HG02678 (cell line): ENCODE results near the gene STAT5B.
"Not testable (repeated sequence)": the region's sequence is repeated elsewhere in the genome, so short reads cannot be mapped to it uniquely, and the experiment has no call there.

Source experiments
- ATAC-seq: cut with Tn5 transposase; IDR thresholded peaks from one replicate; pipeline ENCODE4 v1.9.1; 2021; ENCODE audit warnings: mild to moderate bottlenecking, moderate library complexity; ENCODE audit not compliant: unreplicated experiment

Gene STAT5B

DNA sequence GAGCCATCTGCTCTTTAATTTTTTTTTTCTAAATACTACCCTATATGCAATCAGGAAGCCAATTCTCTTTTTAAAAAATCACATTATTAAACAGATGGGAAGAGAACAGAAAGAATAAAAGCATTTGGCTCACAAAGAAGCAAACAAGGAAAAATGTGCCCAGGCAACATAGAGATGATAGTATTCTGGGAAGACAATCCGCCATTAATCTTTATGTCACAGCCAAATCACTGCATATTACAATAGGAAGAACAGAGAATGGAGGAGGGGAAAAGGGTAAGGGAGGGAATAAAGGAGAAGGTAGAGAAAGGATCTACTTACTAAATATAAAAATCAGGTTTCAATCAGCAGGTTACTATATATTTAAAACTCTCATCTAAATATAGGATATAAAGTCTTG, 34.3 kb downstream of the STAT5B start:
- ATAC-seq: no peak

DNA sequence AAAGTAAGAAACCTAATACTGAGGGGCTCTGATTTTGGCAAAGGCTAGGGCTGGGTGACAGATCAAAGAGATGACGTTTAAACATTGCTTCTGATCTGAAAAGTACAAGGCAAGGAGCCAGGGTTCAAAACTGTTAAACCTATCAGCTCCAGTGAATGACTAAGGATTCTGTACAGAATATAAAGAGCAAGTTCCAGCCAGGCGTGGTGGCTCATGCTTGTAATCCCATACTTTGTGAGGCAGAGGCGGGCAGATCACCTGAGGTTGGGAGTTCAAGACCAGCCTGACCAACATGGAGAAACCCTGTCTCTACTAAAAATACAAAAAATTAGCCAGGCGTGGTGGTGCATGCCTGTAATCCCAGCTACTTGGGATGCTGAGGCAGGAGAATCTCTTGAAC, 35.3 kb downstream of the STAT5B start:
- not testable (repeated sequence) for ATAC-seq

DNA sequence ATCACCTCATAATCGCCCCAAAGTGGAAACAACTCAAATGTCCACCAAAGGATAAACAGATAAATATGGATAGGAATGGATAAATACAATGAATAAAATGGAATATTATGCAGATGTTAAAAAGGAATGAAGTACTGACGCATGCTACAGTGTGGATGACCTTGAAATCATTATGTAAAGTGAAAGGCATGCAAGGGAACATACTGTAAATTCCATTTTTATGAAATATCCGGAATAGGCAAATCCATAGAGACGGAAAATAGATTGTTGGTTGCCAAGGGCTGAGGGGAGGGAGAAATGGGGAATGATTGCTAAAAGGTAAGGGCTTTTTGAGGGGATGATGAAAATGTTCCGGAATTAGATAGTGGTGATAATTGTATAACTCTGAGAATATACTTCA, 36.0 kb downstream of the STAT5B start:
- ATAC-seq: no peak

DNA sequence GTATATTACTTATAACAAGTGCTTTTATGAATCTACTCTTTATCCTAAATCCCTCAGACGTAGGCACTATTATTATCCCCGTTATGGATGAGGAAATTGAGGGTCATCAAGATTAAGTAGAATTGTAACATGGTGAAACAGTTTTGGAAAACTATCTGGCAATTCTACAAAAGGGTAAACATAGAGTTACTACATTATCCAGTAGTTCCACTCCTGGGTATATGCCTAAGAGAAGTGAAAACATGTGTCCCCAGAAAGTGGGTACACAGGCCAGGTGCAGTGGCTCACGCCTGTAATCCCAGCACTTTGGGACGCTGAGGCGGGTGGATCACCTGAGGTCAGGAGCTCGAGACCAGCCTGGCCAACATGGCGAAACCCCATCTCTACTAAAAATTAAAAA, 36.6 kb downstream of the STAT5B start:
- ATAC-seq: not testable (repeated sequence)

DNA sequence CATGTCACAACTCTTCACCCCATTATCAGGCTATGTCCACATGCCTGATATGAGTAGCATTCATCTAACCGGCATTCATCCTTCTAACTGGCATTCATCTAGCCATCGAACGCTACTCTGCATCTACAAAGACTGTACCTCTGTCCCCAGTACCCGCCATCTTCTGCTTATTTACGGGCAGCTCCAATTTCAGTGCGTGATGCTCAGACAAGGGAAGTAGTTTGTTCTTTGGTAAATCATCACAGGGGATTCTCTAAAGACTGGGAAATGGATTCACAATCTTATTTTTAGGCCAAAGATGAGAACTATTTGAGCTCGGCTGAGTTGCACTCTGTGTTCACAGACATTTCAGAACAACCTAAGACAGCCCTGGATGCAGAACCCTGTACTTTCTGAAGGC, 39.4 kb downstream of the STAT5B start:
- ATAC-seq: no peak

DNA sequence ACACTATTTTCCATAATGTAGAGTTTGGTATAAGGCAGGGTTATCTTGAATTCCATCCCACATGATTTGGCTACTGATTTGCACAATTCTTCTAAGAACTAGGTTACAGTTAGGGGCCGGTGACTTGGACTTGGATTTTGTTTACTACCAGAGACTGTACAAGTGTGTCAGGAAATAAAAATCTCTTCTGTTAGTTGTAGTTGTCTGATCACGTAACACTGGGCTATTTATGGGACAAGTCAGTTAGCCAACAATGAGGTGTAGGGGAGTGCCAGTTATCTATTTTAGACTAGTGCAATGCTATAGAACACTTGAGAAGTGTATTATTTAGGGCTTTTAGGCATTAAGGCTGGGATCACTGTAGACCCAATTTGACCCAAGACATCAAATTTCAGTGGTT, 42.2 kb downstream of the STAT5B start:
- no peak for ATAC-seq

DNA sequence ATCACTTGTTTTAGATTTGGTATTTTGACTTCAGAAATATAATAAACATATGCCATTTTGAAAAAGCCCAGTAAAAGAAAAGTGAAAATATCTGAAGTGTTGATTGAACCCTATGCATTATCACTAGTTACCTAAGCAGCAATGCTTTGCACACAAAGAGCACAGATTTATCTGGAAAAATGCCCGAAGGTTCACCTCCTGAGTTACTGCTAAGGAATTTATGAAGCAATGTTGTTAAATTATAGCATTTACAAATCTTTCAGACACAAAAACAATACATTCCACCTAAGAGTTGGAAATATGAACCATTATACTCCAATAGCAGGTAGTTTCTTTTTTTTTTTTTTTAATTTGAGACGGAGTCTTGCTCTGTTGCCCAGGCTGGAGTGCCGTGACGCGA, 43.0 kb downstream of the STAT5B start:
- ATAC-seq: no peak

DNA sequence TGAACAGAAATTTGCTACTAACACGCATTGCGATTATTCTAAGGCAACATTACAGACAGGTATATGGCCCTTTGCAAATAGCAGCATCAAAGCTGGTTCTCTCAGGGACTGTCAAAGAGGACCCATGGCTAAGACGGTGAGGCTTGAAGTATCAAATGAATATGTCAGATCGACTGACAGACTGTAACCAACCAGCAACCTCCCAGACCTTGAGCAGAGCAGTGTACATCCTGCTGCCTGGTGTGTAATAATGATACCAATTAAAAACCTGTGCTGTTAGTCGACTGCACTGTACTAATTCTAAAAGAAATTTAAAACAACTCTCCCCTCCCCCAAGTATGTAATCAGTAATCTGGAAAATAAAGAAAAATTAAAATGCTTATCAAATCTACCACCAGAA, 46.0 kb downstream of the STAT5B start:
- no peak for ATAC-seq

DNA sequence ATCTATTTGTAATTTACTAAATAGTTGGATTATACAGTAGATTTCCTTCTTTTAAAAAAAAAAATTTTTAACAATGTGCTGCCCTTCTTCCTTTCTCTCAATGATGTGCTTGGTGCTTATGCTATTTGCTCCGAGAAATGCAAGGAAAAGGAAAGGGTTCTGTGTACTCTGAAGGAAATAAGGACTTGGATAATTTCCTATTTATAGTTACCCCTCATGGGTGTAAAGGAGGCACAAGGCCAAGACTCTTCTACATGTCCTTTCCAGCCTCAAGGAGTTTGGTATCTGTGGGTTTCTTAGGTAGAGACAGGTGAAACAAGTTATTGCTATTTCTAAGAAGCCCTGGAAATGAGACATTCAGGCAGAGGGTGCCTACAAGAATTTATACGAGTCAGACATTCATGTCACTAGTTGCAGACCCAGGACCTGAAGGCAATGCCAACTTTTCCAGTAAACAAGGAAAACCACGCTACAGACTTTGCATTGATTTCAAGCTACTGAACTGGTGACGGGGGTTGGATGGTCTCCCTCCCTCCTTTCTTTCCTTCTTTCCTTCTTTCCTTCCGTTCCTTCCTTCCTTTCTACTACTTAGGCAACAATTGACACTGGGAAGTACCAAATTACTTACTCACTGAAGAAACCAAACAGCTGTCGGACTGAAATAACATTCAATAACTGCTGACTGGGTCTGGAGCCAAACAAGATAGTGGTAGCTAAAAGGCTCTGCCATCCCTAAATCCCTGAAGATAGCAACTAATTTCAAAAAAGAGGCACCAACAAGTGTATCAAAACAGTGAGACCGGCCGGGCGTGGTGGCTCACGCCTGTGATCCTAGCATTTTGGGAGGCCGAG, 48.1 kb downstream of the STAT5B start:
- no peak for ATAC-seq

DNA sequence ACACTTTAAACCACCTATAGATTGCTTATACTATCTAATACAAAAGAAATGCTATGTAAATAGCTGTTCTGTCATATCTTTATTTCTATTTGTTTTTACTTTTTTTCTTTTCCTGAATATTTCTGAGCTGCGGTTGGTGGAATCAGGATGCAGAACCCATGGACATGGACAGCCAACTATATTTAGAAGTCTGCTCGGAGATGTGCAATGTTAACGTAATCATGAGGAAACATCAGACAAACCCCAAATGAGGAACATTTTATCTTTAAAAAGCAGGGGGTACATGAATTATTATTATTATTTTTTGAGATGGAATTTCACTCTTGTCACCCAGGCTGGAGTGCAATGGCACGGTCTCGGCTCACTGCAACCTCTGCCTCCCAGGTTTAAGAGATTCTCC, 50.5 kb downstream of the STAT5B start:
- ATAC-seq: no peak

DNA sequence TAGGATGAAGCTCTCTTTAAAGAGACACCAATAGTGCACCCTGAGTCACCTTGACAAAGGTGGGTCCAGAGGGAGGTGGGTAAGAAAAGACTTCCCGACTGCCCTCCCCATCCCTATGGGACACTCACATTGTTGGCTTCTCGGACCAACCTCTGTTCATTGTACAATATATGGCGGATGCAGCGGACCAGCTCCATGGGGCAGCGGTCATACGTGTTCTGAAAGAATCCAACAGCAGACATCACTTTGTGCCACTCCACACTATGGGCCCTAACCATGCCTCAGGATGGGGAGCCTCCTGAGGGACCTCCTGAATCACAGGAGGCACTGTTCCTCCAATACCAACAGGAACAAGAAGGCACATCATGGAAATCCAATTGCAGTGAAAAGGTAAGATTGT, 51.5 kb downstream of the STAT5B start:
- ATAC-seq: no peak

DNA sequence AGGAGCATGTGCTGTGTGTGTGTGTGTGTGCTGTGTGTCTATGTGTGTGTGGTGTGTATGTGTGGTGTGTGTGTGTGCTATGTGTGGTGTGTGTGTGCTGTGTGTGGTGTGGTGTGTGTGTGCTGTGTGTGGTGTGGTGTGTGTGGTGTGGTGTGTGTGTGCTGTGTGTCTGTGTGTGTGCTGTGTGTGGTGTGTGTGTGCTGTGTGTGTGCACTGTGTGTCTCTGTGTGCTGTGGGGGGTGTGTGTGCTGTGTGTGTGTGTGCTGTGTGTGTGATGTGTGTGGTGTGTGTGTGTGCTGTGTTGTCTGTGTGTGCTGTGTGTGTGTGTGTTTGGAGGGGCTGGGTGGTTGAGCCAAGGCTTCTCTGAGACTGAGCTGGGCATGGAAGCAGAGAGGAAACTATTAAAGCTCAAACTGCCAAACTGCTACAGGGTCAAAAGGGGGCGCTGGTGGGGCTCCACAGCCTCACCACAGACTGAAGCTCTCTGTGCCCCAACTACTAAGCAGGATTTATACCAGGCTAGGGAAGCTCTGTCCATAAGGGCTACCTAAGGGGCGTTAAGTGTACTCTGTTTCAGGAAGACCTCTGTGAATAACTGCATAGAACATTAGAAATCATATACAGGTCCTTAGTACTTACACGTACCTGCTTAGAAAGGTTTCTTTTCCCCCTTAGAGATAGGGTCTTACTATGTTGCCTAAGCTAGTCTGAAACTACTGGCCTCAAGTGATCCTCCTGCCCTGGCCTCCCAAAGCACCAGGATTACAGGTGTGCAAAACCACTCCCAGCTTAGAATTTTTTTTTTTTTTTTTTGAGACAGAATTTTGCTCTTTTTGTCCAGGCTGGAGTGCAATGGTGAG, 54.1 kb downstream of the STAT5B start:
- ATAC-seq: no peak

DNA sequence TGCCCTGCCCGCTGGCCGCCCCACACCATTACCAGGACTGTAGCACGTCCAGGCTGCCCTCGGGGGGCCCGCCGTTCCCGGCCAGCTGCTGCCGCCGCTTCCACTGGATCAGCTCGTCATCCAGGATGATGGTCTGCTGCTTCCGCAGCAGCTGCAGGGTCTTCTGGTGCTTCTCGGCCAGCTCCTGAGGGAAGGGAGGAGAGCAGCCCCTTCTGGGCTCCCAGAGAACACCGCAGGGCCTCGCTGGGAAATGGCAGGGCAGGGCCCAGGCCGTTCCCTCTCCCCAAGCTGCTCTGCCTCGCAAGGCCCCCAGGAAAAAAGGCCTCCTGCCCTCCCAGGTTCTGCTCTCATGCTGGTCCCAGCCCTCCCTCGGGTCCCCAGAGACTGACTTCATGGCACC, 56.9 kb downstream of the STAT5B start:
- not testable (repeated sequence) for ATAC-seq

DNA sequence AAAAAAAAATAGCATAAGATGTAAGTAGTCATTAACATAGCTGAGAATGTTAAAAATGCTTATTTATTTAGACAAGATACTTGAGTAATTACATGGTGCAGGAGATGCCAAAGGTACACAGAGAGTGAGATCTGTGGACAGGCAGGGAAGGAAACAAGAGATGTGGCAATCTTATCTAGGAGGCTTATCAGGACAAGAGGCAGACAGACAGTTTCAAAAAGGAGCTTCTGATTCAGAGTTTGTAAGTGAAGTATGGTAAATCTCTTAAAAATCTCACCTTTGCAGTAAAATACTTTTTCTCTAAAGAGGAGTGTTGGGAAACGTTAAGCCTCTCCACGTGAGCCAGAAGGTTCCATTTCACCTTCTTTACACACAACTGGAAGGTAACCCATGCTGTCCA, 62.0 kb downstream of the STAT5B start:
- ATAC-seq: no peak

DNA sequence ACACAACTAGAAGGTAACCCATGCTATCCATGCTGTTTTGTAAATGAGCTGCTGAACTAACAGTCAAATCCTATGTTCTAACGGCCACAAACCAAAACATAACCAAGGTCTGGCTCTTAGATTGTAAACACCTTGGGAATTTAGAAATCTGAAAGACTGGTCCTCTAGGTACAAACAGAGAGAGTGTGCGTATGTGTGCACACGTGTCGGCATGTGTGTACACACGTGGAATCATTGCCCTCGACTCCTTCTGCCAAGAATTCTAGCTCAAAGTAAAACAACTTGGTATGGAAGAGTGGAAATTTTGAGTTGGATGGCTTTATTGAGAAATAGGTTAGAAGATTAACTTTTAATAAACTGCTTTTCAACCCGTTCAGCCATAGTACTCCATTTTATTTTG, 63.8 kb downstream of the STAT5B start:
- ATAC-seq: no peak

DNA sequence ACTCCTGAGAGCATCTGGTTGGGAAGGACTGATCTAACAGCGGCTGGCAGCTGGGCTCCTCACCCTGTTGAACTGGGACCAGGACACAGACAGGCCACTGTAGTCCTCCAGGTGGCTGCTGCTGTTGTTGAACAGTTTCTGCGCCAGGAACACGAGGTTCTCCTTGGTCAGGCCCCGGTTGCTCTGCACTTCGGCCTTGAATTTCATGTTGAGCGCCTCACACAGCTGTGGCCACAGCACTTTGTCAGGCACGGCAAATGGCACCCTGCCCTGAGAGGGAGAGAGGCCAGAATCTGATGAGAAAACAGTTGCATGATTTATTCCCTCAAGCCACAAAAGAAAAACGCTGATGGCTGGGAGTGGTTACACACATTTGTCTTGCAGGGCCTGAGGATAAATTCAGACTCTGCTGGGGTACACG, 64.3 kb downstream of the STAT5B start:
- ATAC-seq: not testable (repeated sequence)

DNA sequence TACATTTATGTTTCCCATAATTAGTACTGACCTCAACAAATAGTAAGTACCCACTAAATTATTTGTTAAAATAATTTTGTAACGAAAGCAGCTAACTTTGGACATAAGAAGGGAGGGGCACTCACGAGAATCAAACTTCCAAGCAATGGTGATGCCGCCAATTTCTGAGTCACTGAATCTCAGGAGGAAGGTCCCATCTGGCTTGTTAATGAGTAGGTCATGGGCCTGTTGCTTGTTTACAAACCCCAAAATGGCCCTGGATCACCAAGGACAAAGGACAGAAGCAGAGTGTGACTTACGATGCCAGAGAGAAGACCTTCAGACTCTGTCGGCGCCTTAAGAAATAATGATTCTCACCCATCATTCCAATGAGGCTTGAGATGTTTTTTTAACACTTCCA, 66.1 kb downstream of the STAT5B start:
- no peak for ATAC-seq

DNA sequence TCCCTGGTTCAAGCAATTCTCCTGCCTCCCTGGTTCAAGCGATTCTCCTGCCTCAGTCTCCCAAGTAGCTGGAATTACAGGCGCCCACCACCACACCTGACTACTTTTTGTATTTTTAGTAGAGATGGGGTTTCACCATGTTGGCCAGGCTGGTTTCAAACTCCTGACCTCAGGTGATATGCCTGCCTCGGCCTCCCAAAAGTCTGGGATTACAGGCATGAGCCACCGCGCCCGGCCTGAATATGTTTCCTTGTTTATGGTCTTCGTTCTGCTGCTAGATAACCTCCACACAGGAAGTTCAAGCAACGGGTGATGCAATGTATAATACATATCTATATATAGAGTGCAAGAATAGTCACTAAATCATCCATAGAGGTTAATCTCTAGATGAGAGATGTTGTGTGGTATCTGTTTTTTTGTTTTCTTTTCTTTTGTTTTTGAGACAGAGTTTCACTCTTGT, 70.0 kb downstream of the STAT5B start:
- ATAC-seq: not testable (repeated sequence)

DNA sequence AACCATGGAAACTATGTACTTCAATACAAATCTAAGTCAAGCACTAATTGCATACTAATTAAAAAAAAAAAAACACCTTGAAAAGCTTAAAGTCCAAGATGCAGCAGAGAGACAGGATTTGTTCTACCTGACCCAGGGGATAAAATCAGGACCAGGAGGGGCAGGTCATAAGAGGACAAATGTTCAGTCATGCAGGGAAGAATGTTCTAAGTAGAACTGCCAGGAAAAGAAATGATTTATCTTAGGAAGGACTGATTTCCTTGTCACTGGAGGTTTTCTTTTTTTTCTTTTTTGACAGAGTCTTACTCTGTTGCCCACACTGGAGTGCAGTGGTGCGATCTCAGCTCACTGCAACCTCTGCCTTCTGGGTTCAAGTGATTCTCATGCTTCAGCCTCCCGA, 72.8 kb downstream of the STAT5B start:
- no peak for ATAC-seq

DNA sequence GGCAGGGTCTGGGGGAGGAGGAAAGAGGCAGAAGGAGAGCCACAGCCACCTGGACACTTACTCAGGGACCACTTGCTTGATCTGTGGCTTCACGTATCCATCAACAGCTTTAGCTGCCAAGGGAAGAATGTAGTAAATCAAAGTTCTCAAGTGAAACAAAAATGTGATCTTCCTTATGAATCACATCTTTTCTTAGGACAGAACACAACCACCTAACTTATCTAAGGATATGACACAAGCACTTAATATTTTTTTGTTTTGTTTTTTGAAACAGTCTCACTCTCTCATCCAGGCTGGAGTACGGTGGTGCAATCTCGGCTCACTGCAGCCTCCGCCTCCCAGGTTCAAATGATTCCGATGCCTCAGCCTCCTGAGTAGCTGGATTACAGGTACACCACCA, 73.5 kb downstream of the STAT5B start:
- no peak for ATAC-seq

DNA sequence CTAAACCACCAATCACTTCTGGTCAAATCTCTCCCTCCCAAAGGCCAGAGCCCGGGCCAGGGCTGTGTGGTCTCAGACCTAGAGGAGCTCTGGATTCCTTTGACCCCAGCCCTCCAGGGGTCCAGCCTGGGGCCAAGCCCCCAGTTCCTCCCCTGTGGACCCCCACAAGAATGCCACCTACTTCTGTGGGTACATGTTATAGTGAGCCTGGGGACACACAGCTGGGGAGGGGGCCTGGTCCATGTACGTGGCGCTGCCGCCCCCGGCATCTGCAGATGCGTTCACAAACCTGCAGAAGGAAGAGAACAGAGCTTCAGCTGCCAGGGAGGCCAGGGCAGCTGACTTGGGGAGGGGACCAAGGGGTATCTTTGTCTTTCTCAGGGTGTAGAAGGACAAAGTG, 74.0 kb downstream of the STAT5B start:
- no peak for ATAC-seq

DNA sequence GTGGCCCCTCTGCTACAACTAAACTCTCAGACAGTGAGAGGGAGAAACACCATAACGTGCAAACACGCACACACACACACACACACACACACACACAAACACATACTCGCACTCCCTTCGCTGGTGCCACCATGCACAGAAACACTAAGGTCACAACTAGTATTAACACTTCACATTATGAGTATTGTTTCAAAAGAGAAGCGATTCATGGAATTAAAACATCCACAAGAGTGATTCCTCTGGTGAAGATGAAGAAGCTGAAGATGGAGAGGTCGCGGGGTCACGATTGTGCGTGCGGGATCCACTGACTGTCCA, 74.8 kb downstream of the STAT5B start:
- ATAC-seq: no peak
